Left lung (tissue), 10 donors: Measurements from ENCODE around the gene UBXN11. TPM values are rescaled to one million over a fixed set of nuclear protein-coding genes. Genes with fewer than 3 reads are reported as not detected.
"Not testable (repeated sequence)": the region's sequence is repeated elsewhere in the genome, so short reads cannot be mapped to it uniquely, and the experiment has no call there.

Experiments
- ATAC-seq: fragments of 200-7000 bp; cut with Tn5 transposase; one replicate; pipeline ENCODE4 v1.9.1; 2020; ENCODE audit warnings: moderate library complexity
- DNase-seq, 4 donors: peaks; one replicate each; pipeline ENCODE4 v3.0.0-alpha.2; 2013 to 2020
- H3K27ac ChIP-seq, 2 donors: fragments of 200-600 bp; sonication (generic) in 1 of 2; one replicate each; pipeline versions ENCODE4 v1.5.0 to v1.8.0; 2020 to 2021
- H3K27me3 ChIP-seq, 2 donors: fragments of 200-600 bp; sonication (generic) in 1 of 2; one replicate each; pipeline versions ENCODE4 v1.5.0 to v1.8.0; 2020 to 2021
- H3K36me3 ChIP-seq, 2 donors: fragments of 200-600 bp; sonication (generic) in 1 of 2; one replicate each; pipeline versions ENCODE4 v1.5.0 to v1.8.0; 2020 to 2021
- H3K4me1 ChIP-seq, 2 donors: fragments of 200-600 bp; one replicate each; pipeline ENCODE4 v1.8.0; 2021
- H3K4me3 ChIP-seq, 2 donors: fragments of 200-600 bp; sonication (generic) in 1 of 2; one replicate each; pipeline versions ENCODE4 v1.5.0 to v1.8.0; 2020 to 2021; ENCODE audit warnings: mild to moderate bottlenecking in 1 of 2
- H3K9me3 ChIP-seq, 2 donors: fragments of 200-600 bp; sonication (generic) in 1 of 2; one replicate each; pipeline versions ENCODE4 v1.5.0 to v1.8.0; 2020 to 2021
- intact Hi-C, 2 donors: fragments of 100-400 bp; cut with DNase I; formaldehyde crosslinking; loops; one replicate each; pipeline versions ENCODE4 v1.11.2 to v1.14.2; 2022
- polyA plus RNA-seq, 6 donors: library from polyadenylated mRNA; unstranded; fragments of 120-200 nt; gene quantifications; one replicate each; pipeline ENCODE4 v1.2.1, GENCODE V29; 2013; ENCODE audit not compliant: insufficient read length in 6 of 6
- total RNA-seq, 2 donors: library from RNA; stranded (reverse); fragmentation: NEBNext Ultra II Directional; extraction: Animal tissue kit (Norgen Biotek cat#: 25700); gene quantifications; one replicate each; pipeline ENCODE4 v1.2.1, GENCODE V29; 2021
- TF ChIP-seq, protein P1 (sequence below), 2 donors: fragments of 200-600 bp; sonication (generic) in 1 of 2; IDR thresholded peaks; one replicate each; pipeline versions ENCODE4 v1.5.0 to v1.8.0; 2021; ENCODE audit warnings: antibody characterized with exemption in 2 of 2
- donor health status: DM: no; HTN: yes; CAD: no.
- donor health status: DM: no; HTN: no; CAD: no.

Gene UBXN11
- total and polyA plus RNA-seq, 8 donors: 23.0 to 43.1 (median 26.1) TPM

GRCh38 chr1:26317612-26318337 lies 11.3 kb upstream of the UBXN11 start, which contains the start of gene CD52:
TSS of gene CD52 (plus strand) at chr1:26317958. CDS start at chr1:26318018, 60 bp downstream.
- Histone ChIP-seq H3K4me3 (peak within 1 kb of the TSS in 1 of 2 donors; percentile 41), H3K27me3 (peaks cover 0 to 5% of the 10 kb centered on the region in 2 donors), H3K27ac (peak within 1 kb of the TSS; percentile 47 to 77), H3K4me1 (peaks cover 0 to 83% of the 10 kb centered on the region in 2 donors), H3K9me3 (no peaks in the 10 kb centered on the region), H3K36me3 (no peaks in the 10 kb centered on the region)
- intact Hi-C loops: no loop called here
- TF ChIP-seq, protein P1, sequence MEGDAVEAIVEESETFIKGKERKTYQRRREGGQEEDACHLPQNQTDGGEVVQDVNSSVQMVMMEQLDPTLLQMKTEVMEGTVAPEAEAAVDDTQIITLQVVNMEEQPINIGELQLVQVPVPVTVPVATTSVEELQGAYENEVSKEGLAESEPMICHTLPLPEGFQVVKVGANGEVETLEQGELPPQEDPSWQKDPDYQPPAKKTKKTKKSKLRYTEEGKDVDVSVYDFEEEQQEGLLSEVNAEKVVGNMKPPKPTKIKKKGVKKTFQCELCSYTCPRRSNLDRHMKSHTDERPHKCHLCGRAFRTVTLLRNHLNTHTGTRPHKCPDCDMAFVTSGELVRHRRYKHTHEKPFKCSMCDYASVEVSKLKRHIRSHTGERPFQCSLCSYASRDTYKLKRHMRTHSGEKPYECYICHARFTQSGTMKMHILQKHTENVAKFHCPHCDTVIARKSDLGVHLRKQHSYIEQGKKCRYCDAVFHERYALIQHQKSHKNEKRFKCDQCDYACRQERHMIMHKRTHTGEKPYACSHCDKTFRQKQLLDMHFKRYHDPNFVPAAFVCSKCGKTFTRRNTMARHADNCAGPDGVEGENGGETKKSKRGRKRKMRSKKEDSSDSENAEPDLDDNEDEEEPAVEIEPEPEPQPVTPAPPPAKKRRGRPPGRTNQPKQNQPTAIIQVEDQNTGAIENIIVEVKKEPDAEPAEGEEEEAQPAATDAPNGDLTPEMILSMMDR (IDR thresholded peaks at IDR 0.05): no peak
- no peak for DNase-seq
- ATAC-seq: no peak

- TF ChIP-seq, protein P1 (IDR thresholded peaks at IDR 0.05): no peak
- H3K27ac ChIP-seq: peak overlapping the region in 1 of 2 donors; percentile 77
- H3K4me3 ChIP-seq: peak overlapping the region in 1 of 2 donors; percentile 41
- H3K27me3 ChIP-seq: peaks cover 0 to 5% of the 10 kb centered on the region in 2 donors
- no peaks in the 10 kb centered on the region for H3K36me3 ChIP-seq
- H3K4me1 ChIP-seq: peaks cover 0 to 83% of the 10 kb centered on the region in 2 donors
- intact Hi-C loops: no loop called here
- ATAC-seq (no peak), DNase-seq (no peak)
- no peaks in the 10 kb centered on the region for H3K9me3 ChIP-seq
Observed at GRCh38 chr1:26317146-26317545, 10.7 kb upstream of the UBXN11 start.

GRCh38 chr1:26315874-26316850 lies 9.7 kb upstream of the UBXN11 start:
- TF ChIP-seq, protein P1 (IDR thresholded peaks at IDR 0.05): no peak
- H3K36me3 ChIP-seq: no peaks in the 10 kb centered on the region
- no peaks in the 10 kb centered on the region for H3K9me3 ChIP-seq
- no peak for DNase-seq
- ATAC-seq: no peak
- H3K4me3 ChIP-seq: no peak overlapping the region
- intact Hi-C loops: no loop called here
- peaks cover 0 to 5% of the 10 kb centered on the region in 2 donors for H3K27me3 ChIP-seq
- H3K4me1 ChIP-seq: peaks cover 0 to 74% of the 10 kb centered on the region in 2 donors
- peak overlapping the region in 1 of 2 donors; percentile 77 for H3K27ac ChIP-seq

DNA sequence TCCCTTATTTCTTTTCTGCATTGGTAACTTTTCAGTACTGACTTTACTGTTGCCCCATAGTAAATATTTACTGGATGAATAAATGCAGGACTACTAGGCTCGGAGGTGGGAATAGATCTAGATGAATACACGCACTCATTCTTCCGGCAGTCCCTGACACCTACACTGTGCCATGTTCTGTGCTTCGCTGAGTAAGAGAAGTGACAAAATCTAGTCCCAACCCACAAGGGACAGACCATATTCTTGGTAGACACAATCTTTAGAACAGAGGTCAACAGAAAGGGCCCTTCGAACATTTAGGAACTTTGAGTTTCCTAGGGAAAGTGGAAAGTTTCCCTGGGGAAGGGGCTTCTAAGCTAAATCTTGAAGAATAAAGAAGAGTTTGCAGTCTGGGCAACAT lies 8.1 kb upstream of the UBXN11 start:
- H3K27ac ChIP-seq: peak overlapping the region in 1 of 2 donors; percentile 77
- no peak for ATAC-seq

GRCh38 chr1:26307966-26308899 lies 1.8 kb upstream of the UBXN11 start:
- ATAC-seq, intact Hi-C loops: not testable (repeated sequence)
- H3K27ac ChIP-seq: peak overlapping the region; percentile 26 to 90

More for the DNA sequence above, 8.1 kb upstream of the UBXN11 start:
- TF ChIP-seq, protein P1 (IDR thresholded peaks at IDR 0.05): no peak
- H3K9me3 ChIP-seq: no peaks in the 10 kb centered on the region
- intact Hi-C loops: no loop called here
- no peak overlapping the region for H3K4me3 ChIP-seq
- H3K4me1 ChIP-seq: peaks cover 0 to 57% of the 10 kb centered on the region in 2 donors
- DNase-seq: no peak
- H3K27me3 ChIP-seq: no peaks in the 10 kb centered on the region
- H3K36me3 ChIP-seq: no peaks in the 10 kb centered on the region

More at GRCh38 chr1:26307966-26308899, 1.8 kb upstream of the UBXN11 start:
- not testable (repeated sequence) for DNase-seq, H3K9me3 ChIP-seq, H3K36me3 ChIP-seq, H3K4me3 ChIP-seq, H3K27me3 ChIP-seq
- H3K4me1 ChIP-seq: peaks cover 0 to 45% of the 10 kb centered on the region in 2 donors
